Stimulated activated CD8-positive, alpha-beta memory T cell treated with anti-CD3 and anti-CD28 coated beads, Interleukin-7, amount 100 ng/mL, for 48 hours (primary cell): ENCODE results near the gene EN1.

Experiments used
- DNase-seq, 2 donors: peaks; one replicate each; pipeline ENCODE4 v3.0.0-alpha.2; 2020; ENCODE audit warnings: low read depth in 1 of 2; ENCODE audit errors: extremely low read depth in 1 of 2

Gene EN1

GRCh38 chr2:118844261-118845004 lies 3.0 kb downstream of the EN1 start:
- no peak for DNase-seq

DNA sequence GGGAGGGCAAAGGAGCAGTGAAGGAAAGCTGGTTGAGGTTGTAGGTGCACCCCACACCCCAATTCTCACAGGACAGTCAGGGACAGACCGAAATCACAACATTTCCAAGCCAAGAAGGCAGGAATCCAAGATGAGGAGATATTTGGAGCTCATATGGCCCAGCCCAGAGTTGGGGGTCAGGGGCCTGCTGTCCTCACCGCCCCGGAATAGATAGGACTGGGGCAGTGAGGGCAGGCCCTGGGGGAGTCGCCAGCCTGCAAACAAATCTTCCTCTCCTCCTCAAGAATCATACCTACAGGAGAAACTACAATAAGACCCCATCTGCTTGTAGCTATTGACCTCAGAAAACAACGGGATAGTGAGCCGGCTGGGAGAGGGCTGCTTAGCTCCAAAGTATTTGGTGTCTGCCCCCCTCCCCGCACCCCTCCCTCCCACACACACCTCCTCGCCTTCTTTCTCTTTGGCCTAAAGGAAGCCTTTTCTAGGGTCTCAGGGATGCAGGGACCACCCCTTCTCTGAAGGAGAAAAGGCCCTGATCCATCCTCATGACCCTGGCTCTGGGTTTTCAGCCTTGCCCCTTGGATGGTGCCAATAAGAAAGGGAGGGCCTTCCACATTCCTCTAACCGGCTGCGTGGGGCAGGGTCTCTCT lies 3.8 kb downstream of the EN1 start:
- DNase-seq = no peak

DNA sequence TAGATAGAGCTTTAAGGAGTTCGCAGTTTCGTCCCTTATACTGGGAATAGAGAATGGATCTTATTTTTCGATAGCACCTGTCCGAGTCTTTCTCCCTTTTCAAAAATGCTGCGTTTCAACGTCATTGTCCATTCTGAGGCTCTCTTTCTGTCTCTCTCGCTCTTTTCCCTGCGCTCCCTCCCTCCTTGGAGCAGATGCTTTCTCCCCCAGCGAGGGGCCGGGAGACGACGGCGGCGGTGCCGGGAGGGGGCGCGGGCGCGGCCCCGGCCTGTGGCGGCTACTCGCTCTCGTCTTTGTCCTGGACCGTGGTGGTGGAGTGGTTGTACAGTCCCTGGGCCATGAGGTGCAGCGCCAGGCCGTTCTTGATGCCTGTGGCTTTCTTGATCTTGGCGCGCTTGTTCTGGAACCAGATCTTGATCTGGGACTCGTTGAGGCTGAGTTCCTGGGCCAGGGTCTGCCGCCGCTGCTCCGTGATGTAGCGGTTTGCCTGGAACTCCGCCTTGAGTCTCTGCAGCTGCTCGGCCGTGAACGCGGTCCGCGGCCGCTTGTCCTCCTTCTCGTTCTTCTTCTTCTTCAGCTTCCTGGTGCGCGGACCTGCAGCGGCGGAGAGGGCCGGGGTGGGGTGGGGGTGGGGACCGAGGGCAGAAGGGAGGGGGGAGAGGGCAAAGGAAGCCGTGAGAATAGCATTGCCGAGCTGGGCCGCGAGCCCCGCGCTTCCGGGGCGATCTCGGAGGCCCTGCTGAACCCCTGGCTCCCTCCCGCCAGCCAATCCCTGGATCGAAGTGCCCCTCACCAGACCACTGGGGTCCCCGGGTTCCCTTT lies 4.6 kb downstream of the EN1 start:
- DNase-seq = no peak

DNA sequence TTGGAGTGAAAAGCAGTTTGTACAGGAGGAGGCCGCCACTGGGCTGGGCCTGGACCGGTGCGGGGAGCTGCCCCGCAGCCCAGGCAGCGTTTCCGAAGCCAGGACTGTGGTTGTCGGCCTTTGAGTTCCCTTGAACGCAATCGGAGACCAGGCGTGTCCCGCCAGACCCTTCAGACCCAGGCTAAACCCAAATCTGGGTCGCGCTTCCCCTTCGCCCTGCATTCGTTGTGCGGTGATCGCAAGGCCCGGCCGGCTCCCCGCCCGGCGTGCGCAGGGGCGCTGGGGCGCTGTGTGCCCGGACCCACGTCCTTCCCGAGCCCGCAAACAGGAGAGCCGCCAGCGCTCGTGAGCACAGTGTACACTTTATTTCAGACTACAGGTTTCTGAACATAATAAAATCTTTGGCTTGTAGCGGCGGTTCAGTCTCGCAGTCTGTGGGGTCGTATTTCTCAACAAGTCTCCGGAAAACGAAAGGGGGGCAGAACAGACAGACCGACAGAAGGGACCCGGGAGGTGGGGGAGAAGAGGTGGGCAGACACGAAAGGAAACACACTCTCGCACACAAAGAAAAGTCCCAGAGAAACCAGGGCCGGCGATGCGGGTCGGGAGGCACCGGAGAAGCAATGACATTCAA lies 5.5 kb downstream of the EN1 start:
- DNase-seq = no peak

GRCh38 chr2:118841450-118841827 lies 6.0 kb downstream of the EN1 start:
- DNase-seq = no peak

GRCh38 chr2:118838741-118839455 lies 8.6 kb downstream of the EN1 start:
- DNase-seq = no peak

DNA sequence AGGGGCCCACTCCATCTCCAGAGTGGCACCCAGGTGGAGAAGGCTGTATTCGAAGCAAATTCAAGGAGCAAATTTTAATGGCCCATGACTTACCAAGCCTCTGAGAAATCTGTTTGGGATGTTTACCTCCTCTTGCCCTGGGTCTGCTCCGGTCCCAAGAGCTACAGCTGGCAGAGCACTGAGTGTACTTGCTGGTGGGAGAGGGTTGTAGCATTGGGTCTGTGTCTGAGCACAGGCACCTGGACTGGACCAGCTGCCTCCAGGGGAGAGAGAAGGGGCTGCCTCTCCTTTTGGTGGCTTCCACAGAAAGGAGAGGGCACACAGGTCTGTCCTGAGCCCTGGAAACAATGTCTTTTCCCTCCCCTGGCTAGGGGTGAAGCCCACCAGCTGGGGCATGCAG lies 9.8 kb downstream of the EN1 start:
- DNase-seq = no peak

DNA sequence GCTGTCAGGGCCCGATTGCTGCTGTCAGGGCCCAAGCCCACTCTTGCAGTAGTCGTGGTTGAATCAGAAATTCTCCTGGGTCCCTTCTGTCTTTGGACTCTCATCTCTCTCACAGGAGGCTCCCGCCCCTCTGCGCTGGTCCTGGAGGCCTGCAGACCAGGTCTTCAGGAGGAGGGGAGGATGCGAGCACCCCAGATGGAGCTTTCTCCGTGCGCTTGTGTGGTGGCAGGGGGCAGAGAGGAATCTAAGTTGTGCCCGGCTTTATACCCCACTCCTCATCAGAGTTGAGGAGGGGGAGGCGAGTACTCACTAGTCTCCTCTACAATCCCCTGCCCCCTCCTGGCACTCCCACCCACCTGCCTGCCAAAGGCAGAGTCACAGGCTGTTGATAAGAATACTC lies 10.4 kb downstream of the EN1 start:
- DNase-seq = no peak

DNA sequence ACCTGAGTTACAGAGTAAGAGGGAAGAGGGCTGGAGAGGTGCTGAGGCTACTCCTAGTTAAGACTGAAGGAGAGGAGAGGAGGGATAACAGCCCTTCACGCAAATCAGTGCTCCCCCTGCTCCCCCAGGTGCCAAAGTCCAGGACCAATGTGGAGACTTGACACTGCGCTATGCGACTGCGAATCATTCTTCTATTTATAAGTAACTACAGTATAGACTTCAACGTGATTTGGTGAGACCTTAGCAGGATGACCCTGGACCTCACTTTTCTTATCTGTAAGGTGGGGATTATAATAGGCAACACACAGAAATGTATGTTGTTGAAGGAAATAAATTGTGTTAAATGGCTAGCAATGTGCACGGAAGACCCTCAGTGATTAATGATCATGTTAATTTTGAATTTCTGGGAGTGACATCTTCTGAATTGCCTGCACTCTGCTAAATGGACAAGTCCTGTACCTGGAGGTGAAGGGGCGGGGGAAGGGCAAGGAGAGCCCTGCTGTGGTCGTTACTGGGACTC lies 11.0 kb downstream of the EN1 start:
- no peak for DNase-seq

DNA sequence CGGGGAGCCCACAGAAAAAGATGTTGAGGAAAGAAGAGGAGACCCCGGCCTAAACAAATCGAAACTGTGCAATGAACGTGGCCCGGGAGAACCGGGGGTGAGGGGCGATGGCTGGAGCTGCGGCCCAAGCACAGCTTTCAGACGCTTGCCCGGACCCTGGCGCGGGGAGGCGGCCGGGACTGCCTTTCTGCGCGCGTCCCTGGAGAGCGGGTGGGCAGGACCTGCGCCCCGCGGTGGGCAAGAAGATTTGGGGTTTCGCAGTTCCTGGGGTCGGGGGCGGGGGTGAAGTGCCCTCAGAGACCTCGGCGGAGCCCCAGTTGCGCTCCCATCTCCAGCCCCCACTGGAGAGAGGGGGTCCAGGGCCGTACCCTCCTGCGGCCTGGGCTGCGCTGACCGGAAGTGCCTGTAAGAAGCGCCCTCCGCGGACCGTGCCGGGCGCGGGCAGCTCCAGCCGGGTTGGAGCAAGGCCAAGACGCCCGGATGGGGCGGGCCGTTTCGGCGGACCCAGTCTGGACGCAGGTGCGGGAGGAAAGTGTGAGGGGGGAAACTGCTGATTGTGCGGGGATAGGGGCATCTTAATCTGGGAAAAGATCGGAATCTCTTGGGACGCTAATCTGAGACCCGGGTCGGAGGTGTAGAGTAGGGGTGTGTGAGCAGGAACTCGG lies 11.6 kb downstream of the EN1 start:
- DNase-seq = no peak

GRCh38 chr2:118834901-118835745 lies 12.3 kb downstream of the EN1 start:
- DNase-seq = no peak

- DNase-seq = no peak
Measured at GRCh38 chr2:118834440-118834810, 13.0 kb downstream of the EN1 start.

DNA sequence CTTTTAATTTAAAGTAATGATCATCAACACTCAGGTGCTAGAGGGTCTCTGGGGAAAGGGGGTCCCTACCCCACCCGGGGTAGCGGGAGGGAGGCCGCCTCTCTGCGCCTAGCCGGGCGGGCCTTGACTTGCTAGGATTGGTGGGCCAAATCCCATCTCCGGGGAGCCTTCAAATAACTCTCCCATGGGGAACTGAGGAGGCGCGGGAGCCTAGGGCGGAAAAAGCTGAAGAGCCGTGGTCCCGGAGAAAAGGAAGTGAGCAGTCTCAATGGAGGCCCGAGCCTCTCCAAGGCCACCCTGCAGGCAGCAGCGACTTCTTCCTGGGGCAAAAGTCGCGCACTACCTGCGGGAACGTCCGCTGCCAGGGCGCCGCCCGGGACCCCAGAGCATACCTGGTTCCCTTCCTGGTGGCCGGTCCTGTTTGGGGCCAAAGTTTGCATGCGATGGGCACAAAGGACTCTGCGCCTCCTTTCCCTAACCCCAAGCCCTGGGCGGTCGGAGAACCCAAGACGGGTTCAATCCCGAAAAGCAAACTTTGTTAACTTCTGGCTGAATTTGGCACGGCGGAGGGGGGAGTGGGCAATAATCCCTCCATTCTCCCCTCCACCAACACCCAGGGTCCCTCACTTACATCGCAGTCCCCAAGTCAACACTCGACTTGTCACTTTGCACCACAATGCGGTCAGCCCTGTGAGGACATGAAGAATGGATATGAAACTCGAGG lies 13.6 kb downstream of the EN1 start:
- DNase-seq = no peak

DNA sequence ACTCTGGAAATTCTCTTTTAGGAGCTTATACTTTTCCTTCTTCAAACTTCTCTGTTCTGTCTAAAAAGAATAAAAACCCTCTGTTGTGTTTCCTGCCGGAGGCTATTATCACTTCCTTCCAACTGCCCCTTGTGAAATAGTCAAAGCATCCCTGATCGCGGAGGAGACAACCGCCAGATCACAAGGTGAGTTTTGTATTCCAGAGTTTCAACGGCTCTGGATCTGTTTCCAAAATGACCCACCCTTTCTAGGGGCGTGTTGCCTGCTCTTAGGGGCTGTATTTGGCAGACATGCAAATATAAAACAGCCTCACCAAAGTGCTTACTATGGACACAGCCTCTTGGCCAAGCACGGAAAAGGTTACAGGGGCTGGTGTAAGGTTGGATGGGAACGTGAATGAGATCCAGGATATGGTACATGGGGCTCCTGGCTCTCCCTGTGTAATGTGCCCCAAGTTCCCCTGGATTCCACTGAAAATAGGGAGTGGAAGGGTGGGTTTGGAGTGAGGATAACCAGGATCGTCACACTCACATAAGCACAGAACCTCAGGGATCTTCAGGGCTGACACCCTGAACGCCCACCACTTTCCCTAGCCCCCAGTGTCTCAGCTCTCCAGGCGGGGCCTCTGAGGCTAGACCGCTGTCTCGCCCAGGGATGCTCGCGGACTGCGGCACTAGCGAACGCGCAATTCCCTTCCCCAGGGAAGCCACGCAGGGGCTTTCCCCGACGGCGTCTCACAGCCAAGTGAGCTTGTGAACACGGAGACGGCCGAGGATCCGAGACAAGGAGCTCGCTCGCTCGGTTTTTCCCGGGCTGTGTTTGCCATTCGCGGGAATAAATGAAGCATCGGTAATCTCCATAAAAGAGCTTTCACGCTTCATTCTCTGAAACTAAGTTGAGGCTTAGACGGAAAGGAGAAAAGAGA lies 14.4 kb downstream of the EN1 start:
- no peak for DNase-seq

DNA sequence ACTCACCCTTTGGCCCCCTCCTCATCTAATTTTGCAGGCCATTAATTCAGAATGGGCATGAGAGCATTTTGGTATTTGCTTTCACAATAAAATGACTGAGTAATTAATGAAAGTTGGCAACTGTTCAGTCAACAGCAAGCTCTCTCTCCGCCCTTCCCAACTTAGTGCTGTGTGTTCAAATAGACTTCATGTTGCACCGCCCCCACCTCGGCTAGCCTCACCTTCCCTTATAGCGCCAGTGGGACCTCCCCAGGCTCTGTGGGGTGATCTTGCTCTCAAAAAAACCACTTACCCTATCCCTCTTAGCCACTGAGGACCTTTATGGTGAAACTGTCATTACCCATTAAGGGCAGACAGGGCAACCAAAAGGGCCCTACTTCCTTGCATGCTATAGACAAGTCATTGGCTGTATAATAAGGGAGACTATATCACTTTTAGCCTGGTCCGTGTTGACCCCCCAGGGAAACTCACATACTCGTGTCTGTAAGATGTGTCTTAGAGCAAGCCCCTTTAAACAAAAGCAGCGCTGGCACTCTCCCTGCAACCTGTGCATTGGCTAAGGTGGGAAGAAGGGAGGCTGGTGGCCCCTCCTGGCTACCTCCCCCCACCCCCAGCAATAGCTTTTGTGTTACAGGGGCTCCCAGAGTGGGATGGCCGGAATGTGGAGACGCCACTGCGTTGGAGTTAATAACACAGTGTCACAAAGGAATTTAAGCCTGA lies 15.2 kb downstream of the EN1 start:
- no peak for DNase-seq

DNA sequence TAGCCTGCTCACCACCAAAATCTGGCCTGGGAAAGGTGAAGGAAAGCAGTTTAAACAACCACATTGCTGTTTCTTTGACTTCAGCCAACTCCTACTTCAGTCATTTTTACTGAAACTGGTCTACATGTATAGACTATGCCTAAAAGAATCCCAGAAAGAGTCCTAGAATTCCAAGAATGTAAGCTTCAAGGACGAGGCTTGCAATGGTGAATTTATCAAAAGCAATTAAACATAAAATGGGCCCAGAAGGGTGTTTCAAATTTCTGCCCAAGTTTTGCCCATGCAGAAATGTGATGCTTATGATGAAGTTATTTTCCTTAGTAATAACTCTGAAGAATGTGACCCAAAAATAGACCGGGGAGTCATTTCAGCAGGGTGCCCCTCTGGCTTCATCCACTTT lies 16.6 kb downstream of the EN1 start:
- DNase-seq = no peak

DNA sequence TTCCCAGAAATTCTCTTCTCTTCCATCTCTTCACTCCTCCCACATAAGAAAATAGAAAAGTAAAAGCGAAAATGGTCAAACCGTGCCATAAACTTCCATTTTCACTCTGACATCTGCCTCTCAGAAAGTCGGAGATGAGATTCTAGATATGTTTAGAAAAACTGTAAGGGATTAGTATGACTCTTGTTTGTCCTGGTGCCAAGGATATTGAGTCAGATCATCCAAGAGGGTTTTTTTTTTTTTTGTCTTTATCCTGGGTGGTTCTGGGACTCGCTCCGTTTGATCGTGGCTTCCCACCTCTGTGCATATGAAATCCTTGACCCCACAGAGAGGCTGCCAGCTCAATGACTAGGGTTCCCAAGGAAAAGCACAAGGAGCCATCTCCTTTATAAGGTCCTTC lies 17.3 kb downstream of the EN1 start:
- no peak for DNase-seq
